Prostate gland (tissue), 2 donors: Measurements from ENCODE around the gene TRPC4. TPM values are rescaled to one million over a fixed set of nuclear protein-coding genes. Genes with fewer than 3 reads are reported as not detected.

Experiments used
- DNase-seq: peaks from one replicate; pipeline ENCODE4 v3.0.0-alpha.2; 2019; ENCODE audit warnings: low spot score
- H3K27ac ChIP-seq, 2 donors: fragments of 200-600 bp; sonication (generic); 2 replicates each; pipeline ENCODE4 v1.5.1; 2017 to 2019
- H3K27me3 ChIP-seq: fragments of 200-600 bp; sonication (generic); replicated peaks from 2 replicates; pipeline ENCODE4 v1.5.1; 2019; ENCODE audit not compliant: insufficient read depth
- H3K36me3 ChIP-seq, 2 donors: fragments of 200-600 bp; sonication (generic); 1 replicate in 1 of 2; 2 replicates in 1 of 2; pipeline versions ENCODE4 v1.5.1 to v1.8.1; 2017 to 2019
- H3K4me1 ChIP-seq: fragments of 200-600 bp; sonication (generic); replicated peaks from 2 replicates; pipeline ENCODE4 v1.5.1; 2019
- H3K4me3 ChIP-seq, 2 donors: fragments of 200-600 bp; sonication (generic); 2 replicates each; pipeline ENCODE4 v1.5.1; 2017 to 2019
- H3K9me3 ChIP-seq: fragments of 200-600 bp; sonication (generic); 2 replicates; pipeline ENCODE4 v1.5.1; 2017
- POLR2A ChIP-seq: fragments of 450-650 bp; IDR thresholded peaks from one replicate; pipeline ENCODE4 v1.6.1; 2016; ENCODE audit warnings: antibody characterized with exemption, mild to moderate bottlenecking
- POLR2AphosphoS5 ChIP-seq: sonication (generic); formaldehyde crosslinking; IDR thresholded peaks from one replicate; pipeline ENCODE4 v1.6.1; 2017; ENCODE audit warnings: antibody characterized with exemption
- WGBS: methylation state at CpG from one replicate; pipeline ENCODE4 v1.1.5; 2018; 5-methylcytosine and 5-hydroxymethylcytosine counted together
- intact Hi-C: fragments of 100-400 bp; cut with DNase I; formaldehyde crosslinking; loops from one replicate; pipeline ENCODE4 v1.14.2; 2022
- total RNA-seq, 2 donors: library from RNA; depleted of rRNA; stranded (reverse); fragments of >200 nt; gene quantifications; one replicate each; pipeline ENCODE4 v1.1.0, GENCODE V29; 2016
- TF ChIP-seq, protein P1 (sequence below), 4 experiments: fragments of 200-600 bp in 2 of 4; fragments of 450-650 bp in 2 of 4; sonication (generic) in 2 of 4; IDR thresholded peaks; 1 replicate in 3 of 4; 2 replicates in 1 of 4; pipeline ENCODE4 v1.5.1; 2016 to 2019; ENCODE audit warnings: antibody characterized with exemption in 4 of 4, mild to moderate bottlenecking in 2 of 4, moderate library complexity in 2 of 4

TRPC4 gene
- total RNA-seq, 2 donors from 2014 or later: 2.4 to 4.0 TPM

DNA sequence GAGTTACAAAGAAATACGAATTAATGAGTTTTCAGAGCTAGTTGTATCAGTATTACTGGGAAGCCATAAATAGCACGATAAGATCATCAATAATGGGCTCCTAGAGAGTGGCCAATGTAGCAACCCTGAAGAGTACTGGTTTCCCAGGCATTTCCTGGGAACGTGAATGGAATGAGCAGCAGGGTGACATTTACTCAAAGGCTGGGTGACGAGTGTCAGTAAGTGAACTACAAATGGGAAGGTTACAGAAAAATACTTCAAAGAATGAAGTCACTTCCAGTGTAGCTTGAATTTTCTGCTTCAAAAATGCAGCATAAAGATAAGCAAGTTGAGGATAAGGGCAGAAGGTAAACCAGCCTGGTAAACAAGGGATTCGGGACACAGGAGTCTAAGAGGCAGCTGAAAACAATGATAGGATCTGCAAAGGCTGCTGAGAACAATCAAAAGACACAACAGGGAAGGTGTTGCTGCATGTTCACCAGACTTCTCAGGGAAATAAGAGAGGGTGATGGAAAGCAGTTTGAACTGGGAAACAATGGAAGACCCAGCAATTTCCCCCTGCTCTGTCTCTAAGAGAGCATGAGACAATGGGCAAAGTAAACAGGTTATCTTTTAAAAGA lies 222.4 kb downstream of the TRPC4 start:
- no peaks in the 10 kb centered on the region for H3K36me3 ChIP-seq

DNA sequence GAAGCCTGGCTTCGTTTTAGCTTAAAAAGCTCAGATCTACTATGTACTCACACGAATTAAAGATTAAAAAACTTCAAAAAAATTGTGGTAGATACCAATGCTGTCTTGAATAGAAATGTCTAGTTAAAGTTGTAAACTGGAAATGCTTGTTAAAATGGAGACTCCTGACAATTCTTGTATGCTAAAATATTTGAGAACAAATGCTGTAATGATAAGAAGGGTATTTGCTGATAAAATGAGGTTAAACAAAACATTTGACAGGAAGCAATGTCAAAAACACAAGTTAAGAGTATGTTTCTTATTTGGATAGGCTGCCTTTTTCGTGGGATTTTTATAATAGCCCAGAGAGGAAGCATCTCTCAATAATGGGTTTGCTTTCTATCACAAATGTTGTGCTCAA lies 223.0 kb downstream of the TRPC4 start:
- TF ChIP-seq POLR2AphosphoS5: no peak
- TF ChIP-seq, protein P1, sequence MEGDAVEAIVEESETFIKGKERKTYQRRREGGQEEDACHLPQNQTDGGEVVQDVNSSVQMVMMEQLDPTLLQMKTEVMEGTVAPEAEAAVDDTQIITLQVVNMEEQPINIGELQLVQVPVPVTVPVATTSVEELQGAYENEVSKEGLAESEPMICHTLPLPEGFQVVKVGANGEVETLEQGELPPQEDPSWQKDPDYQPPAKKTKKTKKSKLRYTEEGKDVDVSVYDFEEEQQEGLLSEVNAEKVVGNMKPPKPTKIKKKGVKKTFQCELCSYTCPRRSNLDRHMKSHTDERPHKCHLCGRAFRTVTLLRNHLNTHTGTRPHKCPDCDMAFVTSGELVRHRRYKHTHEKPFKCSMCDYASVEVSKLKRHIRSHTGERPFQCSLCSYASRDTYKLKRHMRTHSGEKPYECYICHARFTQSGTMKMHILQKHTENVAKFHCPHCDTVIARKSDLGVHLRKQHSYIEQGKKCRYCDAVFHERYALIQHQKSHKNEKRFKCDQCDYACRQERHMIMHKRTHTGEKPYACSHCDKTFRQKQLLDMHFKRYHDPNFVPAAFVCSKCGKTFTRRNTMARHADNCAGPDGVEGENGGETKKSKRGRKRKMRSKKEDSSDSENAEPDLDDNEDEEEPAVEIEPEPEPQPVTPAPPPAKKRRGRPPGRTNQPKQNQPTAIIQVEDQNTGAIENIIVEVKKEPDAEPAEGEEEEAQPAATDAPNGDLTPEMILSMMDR (IDR thresholded peaks at IDR 0.05): no peak
- TF ChIP-seq POLR2A: no peak
- no peaks in the 10 kb centered on the region for H3K27me3 ChIP-seq
- 35% methylated on average over 3 of the region's 3 CpGs for WGBS
- intact Hi-C loops: no loop called here
- no peak overlapping the region for H3K4me3 ChIP-seq
- H3K4me1 ChIP-seq: no peaks in the 10 kb centered on the region
- no peaks in the 10 kb centered on the region for H3K36me3 ChIP-seq
- H3K9me3 ChIP-seq: no peaks in the 10 kb centered on the region
- no peak overlapping the region for H3K27ac ChIP-seq
- no peak for DNase-seq

More for the DNA sequence above, 222.4 kb downstream of the TRPC4 start:
- Histone ChIP-seq H3K27ac (no peak overlapping the region), H3K9me3 (no peaks in the 10 kb centered on the region), H3K27me3 (no peaks in the 10 kb centered on the region), H3K4me1 (no peaks in the 10 kb centered on the region), H3K4me3 (no peak overlapping the region)
- intact Hi-C loops: no loop called here
- no peak for TF ChIP-seq POLR2A
- TF ChIP-seq, protein P1 (IDR thresholded peaks at IDR 0.05): no peak
- no peak for TF ChIP-seq POLR2AphosphoS5
- WGBS: 30% methylated on average over 5 of the region's 5 CpGs
- DNase-seq: no peak

DNA sequence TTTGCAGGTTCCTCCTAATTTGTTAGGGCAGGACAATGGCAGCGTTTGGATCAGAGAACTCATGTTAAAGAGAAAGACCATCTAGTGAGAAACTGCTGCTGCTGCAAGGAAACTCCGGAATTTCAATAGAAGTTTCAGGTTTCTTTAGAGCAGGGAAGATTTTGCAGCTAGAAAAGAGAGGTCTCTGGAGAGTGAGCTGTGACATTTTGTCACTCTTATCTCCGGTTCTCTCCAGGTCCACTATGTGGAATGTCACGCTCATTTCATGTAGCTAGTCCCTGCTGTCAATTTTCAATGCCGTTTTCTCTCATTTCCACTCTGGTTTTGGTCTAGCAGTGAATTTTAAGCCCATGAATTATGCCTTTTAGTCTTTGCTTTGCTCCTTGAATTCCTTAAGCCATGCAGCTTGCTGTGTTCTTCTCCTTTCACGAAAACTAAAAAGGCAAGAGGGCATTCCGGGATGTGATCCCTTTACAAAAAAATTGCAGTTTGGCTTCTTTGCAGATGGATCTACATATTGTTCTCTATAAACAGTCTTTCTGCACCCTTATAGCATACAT lies 224.3 kb downstream of the TRPC4 start:
- H3K27me3 ChIP-seq: no peaks in the 10 kb centered on the region
- no peak for DNase-seq
- H3K4me3 ChIP-seq: no peak overlapping the region
- no peaks in the 10 kb centered on the region for H3K36me3 ChIP-seq
- 50% methylated on average over 7 of the region's 7 CpGs for WGBS
- H3K9me3 ChIP-seq: no peaks in the 10 kb centered on the region
- H3K27ac ChIP-seq: no peak overlapping the region
- intact Hi-C loops: no loop called here
- no peaks in the 10 kb centered on the region for H3K4me1 ChIP-seq
- TF ChIP-seq POLR2A (no peak), POLR2AphosphoS5 (no peak)
- TF ChIP-seq, protein P1 (IDR thresholded peaks at IDR 0.05): no peak

DNA sequence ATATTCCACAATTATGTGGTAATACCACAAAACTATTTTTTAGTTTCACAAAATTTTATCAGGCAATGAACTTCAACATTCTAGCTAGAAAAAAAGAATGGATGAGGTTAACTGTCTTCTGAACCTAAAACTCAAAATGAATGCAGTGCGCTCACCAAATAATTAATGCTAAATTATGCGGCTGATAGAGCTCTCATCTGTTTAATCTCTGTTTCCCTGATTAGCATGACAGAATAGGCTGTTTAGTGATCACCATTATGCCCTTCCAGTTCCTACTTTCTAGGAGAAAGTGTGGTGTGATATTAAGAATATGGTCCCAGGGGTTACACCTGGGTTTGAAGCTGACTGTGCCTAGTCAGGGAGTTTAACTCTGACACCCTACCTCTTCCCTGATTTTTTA lies 228.2 kb downstream of the TRPC4 start:
- WGBS: 95% methylated on average over 2 of the region's 2 CpGs
- Histone ChIP-seq H3K27ac (no peak overlapping the region), H3K4me3 (no peak overlapping the region), H3K4me1 (no peaks in the 10 kb centered on the region), H3K36me3 (no peaks in the 10 kb centered on the region), H3K9me3 (no peaks in the 10 kb centered on the region), H3K27me3 (no peaks in the 10 kb centered on the region)
- intact Hi-C loops: no loop called here
- TF ChIP-seq POLR2A (no peak), POLR2AphosphoS5 (no peak)
- TF ChIP-seq, protein P1 (IDR thresholded peaks at IDR 0.05): no peak
- no peak for DNase-seq

DNA sequence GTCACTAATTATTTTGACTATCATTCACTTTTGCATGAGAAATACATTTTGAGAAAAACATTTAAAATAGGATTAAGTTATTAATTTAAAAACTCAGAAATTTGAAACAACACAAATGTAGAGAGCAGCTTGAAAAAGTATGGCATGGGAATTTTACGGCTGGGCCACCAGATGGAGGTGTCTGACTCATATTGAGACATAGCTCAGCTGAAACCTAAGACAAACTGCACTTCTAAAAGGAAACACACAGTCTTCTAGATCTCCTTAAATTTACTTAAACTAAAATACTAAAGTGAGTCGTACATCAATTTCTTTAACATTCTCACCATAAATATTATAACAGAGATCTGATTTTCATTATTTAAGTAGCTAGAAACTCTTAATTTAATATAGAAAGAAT lies 229.1 kb downstream of the TRPC4 start:
- intact Hi-C loops: no loop called here
- DNase-seq: no peak
- TF ChIP-seq POLR2AphosphoS5 (no peak), POLR2A (no peak)
- TF ChIP-seq, protein P1 (IDR thresholded peaks at IDR 0.05): peak in 2 of 4 experiments; percentile 47 to 52
- Histone ChIP-seq H3K4me3 (no peak overlapping the region), H3K9me3 (no peaks in the 10 kb centered on the region), H3K36me3 (no peaks in the 10 kb centered on the region), H3K4me1 (no peaks in the 10 kb centered on the region), H3K27ac (no peak overlapping the region), H3K27me3 (no peaks in the 10 kb centered on the region)
- WGBS: 23% methylated on average over 2 of the region's 2 CpGs
